ENCODE data around the gene EEF2. TPM values are rescaled to one million over a fixed set of nuclear protein-coding genes. Genes with fewer than 3 reads are reported as not detected.

EEF2 gene
- 1,000 to 10,000 TPM; 1,542 to 1,906 (median 1,629) TPM for polyA plus RNA-seq (ENCODE audit: insufficient read length in 4 of 4)

DNA sequence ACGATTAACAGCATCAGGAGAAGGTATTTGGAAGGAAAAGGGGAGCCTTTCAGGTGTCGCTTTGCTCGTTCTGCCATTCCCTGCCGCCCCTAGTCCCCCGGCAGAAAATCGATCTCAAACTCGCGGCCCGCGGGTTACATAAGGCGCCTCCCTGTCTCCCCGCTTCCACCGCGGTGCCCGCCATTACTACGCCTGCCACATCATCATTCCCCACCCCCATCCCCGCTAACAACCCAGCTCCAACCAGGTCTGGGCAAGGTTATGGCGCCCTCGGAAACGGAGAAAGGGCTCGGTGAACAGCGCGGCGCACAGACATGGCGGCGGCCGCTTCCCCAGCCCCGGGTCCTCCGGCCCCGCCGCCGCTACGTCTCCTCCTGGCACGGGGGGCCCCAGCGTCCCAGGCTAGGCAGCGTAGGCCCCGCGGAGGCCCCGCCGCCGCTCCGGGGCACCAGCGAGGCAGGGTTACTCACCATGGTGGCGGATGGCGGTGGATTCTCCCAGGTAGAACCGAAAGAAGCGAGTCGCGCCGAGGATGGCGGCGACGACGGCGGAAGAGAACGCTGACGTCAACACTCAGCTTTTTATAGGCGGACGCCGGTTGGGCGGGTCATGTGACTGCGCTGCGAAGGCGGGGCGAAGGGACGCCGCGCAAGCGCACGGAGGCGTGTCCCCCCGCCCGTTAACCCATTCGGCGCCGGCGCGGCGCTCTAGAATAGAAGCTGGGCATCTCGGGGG lies at the start of gene EEF2:
Gene EEF2 (minus strand): TSS at position 556 of the 735 bp plus-strand sequence. CDS start 83 bp downstream, at position 473.
- DNase-seq (ENCODE audit: low read depth in 4 of 4, low spot score in 3 of 4), result peak; percentile 82 to 95 (median 86)

DNA sequence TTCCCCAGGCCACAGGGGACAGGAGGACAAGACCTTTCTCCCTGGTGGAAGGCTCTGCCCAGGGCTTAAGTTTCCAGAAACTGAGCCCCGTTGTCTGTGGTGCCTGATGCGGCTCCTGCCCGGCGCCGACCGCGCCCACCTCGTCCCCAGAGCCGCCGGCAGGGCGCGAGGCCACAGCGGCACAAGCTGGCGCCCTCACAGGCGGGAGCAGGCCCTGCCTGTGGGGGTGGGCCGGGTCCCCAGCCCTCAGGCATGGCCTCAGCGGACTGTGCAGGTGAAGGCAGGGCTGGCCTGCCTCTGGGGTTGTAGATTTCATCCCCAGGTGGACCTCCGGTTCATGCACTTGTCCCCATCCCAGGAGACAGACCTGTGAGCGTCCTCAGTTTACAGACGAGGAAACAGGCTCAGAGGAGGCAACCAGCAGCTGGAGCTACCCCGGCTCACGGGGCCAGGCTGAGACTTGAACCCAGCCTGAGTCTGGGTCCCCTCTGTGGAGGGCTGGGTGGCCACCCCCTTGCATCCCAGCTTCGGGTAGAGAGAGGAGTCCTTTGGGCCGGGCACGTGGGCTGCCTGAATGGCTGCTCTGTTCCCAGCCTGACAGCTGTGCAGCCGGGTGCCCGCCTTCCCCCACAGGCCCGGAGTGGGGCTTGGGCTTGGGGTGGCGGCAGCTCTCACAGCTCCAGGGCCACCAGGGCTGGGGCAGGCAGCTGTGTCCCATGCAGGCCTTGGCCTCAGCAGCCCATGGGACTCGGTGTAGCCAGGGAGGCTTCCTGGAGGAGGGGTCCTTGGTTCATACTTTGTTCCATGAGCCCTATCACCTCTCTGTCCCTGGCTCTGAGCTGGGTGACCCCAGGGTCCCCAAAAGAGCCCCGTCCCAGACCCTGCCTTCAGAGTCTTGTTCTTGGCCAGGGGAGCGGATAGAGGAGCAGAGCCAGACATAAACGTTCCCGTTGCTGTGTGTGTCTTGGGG lies 49.1 kb upstream of the EEF2 start:
- DNase-seq (ENCODE audit: low read depth in 4 of 4, low spot score in 3 of 4), result no peak

DNA sequence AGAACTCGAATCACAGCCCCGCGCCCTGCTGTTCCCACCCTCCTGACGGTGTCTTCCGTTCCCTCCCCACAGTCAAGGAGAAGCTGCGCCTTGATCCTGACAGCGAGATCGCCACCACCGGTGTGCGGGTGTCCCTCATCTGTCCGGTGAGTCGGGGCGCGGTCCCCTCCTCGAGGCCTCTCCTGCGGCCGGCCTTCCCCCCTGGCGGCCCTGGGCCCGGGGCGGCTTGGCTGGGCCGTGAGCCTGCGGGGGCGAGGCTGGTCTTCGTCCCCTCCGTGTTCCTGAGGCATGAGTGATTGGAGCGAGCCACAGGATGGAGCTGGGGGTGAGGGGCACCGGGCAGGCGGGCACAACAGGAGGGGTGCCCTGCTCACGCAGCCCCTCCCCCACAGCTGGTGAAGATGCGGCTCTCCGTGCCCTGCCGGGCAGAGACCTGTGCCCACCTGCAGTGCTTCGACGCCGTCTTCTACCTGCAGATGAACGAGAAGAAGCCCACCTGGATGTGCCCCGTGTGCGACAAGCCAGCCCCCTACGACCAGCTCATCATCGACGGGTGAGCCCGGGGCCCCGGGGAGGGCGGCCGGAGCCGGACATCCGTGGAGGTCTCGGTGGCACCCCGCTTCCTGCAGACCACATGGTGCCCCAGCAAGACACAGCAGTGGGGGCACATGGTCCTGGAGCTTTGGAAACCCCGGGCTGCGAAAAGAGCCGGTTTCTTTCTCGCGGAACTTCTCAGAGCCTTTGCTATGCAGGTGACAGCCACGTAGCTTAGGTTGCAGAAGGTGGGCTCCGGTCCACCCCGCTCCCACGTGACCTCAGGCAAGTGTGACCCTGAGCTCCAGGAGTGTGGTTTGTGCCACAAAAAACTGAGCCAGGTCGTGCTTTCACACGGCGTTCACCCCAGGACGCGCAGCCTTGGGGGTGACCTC lies 48.0 kb upstream of the EEF2 start:
- DNase-seq (ENCODE audit: low read depth in 4 of 4, low spot score in 3 of 4), result no peak

DNA sequence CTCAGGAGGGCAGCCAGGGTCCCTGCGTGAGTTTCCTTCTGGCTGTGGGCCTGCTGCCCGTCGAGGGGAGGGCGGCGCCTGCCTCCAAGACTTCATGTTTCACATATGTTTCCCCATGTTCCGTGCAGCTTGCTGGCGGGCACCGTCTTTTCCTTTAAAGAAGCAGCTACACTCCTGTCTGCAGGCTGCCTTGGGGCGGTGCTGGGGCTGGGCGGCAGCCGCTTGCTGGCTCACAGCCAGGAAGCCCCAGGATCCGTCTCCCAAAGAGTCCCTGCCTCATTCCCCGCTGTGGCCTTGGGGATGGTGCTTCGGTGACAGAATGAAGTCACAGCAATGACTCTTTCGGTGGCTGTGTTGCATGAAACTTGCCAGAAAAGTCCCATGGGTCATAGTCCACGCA lies 47.2 kb upstream of the EEF2 start:
- no peak for DNase-seq (ENCODE audit: low read depth in 4 of 4, low spot score in 3 of 4)

DNA sequence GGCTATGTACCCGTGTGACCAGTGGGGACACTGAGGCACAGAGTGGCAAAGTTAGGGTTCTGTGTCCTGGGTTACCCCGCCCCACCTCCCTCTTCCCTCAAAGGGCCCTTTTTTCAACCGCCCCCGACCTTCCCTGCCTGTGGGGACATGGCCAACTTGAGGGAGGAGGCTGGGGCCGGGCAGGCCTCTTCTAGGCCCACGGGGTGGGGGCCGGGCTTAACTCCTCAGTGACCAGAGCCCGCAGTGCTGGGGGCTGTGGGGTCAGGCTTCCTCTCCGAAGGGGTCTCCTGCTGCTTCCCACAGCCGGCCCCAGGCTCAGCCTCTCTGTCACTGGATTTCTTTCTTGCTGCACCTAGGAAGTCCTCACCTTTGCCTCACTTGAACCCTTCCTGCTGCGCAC lies 46.2 kb upstream of the EEF2 start:
- DNase-seq (ENCODE audit: low read depth in 4 of 4, low spot score in 3 of 4), result no peak

DNA sequence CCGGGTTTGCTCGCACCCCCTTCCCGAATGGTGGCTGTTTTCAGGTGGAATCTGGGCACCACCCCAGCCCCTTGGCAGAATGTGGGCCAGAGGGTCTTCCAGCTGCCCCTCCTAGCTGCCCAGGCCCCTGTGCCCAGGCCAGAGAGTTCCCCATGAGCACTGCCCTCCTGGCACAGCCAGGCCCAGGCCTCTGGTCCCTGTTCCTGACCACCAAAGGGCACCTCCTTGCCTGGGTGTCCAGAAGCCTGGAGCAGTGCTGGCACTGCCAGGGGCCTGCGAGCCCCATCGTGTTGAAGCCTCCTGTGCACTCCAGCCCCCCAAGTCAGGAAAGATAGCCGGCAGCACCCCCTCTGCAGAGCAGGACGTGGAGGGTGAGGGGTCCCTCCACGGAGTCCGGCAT lies 45.7 kb upstream of the EEF2 start:
- DNase-seq (ENCODE audit: low read depth in 4 of 4, low spot score in 3 of 4), result no peak

DNA sequence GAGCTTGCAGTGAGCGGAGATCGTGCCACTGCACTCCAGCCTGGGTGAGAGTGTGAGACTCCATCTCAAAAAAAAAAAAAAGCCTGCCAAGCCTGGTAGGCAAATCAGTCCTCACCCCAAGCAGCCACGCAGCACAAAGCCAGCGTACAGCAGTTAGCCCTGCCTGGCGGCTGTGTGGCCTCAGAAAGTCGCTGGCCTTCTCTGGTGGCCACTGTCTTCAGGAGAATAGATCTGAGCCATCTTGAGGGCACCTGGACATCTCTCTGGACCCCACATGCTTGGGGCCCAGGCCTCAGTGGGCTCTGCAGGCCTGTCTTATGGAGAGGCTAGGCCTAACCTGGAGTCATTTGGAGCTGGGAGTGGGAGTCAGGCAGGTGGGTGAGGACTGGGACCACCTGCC lies 45.3 kb upstream of the EEF2 start:
- no peak for DNase-seq (ENCODE audit: low read depth in 4 of 4, low spot score in 3 of 4)

DNA sequence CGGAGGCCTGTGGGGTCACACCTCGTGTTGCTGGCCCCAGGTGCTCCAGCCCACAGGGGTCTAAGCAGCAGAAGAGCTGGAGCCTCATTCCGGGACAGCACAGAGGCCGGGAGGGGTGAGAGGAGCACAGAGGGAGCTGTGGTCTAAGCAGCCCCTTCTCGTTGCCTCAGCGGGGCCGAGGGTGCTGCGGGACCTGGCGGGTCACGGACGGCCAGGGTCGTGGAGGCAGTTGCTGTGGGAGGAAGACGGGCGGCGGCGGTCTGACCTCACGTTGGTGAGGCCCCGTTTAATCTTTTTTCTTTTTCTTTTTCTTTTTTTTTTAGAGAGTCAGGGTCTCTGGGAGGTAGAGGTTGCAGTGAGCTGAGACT lies 44.0 kb upstream of the EEF2 start:
- DNase-seq (ENCODE audit: low read depth in 4 of 4, low spot score in 3 of 4), result no peak

DNA sequence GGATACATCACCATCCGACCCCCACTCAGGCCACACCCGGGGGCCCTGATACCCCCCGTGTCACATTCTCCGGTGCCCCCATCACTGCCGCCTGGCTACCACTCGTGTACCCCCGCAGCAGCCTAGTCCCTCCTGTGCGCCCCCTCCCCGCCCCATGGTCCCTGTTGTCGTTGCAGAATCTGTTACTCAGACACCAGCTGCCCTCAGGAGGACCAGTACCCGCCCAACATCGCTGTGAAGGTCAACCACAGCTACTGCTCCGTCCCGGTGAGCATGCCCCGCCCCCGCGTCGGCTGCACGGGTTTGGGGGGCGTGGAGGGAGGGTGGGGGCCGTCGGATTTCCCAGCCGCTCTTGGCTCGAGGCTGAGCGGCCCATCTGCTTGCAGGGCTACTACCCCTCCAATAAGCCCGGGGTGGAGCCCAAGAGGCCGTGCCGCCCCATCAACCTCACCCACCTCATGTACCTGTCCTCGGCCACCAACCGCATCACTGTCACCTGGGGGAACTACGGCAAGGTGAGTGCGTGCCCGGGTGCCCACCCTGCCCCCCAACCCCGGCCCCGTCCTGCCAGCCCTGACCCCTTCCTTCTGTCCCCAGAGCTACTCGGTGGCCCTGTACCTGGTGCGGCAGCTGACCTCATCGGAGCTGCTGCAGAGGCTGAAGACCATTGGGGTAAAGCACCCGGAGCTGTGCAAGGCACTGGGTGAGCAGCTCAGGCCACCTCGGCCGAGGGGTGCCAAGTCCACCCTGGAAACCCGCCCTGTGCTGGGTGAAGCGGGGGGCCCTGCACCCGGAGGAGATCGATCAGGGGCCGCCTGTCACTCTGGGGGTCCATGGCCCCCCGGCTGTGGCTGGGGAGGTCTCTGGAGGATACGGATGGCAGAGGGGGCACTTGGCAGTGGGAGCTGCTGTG lies 43.3 kb upstream of the EEF2 start:
- DNase-seq (ENCODE audit: low read depth in 4 of 4, low spot score in 3 of 4), result no peak

DNA sequence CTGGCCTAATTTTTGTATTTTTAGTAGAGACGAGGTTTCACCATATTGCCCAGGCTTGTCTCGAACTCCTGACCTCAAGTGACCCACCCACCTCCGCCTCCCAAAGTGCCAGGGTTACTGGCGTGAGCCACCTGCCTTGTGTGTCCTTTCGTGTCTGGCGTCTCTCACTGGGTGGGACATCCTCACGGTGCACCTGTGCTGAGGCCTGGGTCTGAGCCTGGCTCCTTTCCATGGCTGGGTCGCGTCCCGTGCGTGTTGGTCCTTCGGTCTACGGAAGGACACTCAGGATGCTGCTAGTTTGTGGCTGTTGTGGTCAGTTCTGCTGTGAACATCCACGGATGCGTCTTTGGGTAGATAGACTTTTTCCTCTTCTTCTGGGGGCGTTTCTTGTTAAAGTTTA lies 41.9 kb upstream of the EEF2 start:
- no peak for DNase-seq (ENCODE audit: low read depth in 4 of 4, low spot score in 3 of 4)

DNA sequence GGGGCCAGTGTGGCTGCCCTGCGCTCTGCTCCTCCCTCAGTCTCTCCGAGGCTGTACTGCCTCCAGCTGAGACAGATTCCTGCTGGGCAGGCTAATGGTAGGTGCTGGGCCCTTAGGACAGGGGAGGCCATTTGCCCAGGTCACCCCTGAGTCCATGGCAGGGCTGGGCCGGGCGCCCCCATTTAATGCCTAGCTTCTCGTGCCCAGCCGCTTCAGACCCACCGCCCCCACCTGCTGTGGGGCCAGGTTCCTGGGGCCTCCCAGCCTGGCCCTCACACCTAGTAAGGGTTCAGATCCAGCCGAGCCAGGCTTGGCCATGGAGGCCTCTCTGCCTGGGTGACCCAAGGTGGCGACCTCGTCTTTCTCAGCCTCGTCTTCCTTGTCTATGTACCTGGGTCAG lies 40.1 kb upstream of the EEF2 start:
- no peak for DNase-seq (ENCODE audit: low read depth in 4 of 4, low spot score in 3 of 4)

DNA sequence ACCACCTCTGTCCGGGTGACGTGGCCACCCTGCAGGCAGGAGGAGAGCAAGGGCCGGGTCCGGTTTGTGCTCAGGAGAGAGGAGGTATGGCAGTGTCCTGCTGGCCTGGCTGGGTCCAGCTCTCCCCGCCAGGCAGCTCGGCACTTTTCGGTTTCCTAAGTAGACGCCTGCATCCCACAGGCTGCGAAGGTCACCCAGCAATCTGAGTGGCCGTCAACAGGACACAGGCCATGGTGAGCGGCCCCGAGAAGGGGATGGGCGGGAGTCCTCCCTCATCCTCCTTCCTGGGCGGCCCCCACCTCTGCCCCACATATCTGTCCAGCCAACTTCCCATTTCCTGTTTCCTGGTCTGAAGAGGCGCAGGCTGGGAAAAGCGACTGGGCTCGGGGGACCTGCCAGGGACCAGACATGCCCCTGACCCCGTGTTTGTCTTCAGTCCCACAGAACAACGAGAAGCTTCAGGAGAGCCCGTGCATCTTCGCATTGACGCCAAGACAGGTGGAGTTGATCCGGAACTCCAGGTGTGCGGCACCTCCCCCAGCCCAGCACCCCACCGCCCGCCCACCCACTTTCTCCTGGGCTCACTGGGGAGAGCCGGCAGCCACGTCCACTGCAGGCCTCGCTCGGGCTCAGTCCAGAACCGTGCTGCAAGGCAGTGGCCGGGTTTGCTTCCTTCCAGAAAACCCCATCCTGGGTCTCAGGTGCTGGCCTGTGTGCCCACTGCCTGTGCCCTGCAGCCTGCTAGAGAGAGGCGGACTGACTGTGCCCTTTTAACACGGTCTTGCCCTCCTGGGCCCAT lies 38.5 kb upstream of the EEF2 start:
- DNase-seq (ENCODE audit: low read depth in 4 of 4, low spot score in 3 of 4), result no peak

DNA sequence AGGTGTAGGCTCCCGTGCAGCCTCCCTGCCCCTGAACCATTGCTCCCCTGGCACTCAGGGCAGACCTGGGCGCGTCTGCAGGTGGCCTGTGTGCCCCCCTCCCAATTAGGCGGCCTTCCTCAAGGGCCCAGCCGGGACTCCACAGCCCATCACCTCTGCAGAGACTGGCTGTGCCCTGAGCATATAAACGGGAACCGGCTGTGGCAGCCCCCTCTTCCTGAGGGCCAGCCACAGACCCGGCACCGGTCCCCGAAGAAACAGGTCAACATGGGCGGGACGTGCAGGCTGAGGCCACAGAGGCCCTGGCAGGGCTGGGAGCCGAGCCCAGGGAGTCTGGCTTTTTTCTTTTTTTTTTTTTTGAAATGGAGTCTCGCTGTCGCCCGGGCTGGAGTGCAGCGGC lies 34.3 kb upstream of the EEF2 start:
- DNase-seq (ENCODE audit: low read depth in 4 of 4, low spot score in 3 of 4), result no peak

DNA sequence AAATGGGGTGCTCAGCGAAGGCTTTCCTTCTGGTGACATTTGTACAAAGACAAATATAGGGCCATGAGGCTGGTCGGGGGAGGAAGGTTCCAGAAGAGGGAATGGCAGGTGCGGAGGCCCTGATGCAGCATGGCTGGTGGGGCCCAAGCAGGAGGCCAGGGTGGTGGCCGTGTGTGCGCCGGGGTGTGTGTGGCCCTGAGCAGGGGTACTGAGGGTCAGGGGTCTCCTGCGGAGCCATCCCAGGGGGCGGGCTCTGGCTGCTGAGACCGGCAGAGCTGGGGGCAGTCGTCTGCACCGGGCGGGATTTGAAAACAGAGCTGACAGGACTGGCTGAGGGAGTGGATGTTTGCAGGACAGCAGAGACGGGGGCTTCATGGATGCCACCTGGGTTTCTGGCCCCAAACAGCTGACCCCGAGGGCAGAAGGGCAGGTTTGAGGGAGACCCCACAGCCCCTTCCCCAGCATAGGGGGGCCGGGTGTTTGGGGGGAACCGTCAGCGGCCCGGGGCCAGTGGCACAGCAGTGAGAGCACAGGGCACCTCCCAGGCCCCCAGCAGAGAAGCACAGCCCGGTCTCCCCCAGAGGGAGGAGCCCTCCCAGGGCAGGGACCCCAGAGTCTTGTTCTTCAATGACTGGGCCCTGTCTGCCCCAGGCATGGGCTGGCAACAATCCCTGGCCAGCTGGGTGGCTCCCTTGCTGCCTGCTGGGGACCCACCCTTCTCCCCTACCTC lies 33.7 kb upstream of the EEF2 start:
- DNase-seq (ENCODE audit: low read depth in 4 of 4, low spot score in 3 of 4), result no peak

DNA sequence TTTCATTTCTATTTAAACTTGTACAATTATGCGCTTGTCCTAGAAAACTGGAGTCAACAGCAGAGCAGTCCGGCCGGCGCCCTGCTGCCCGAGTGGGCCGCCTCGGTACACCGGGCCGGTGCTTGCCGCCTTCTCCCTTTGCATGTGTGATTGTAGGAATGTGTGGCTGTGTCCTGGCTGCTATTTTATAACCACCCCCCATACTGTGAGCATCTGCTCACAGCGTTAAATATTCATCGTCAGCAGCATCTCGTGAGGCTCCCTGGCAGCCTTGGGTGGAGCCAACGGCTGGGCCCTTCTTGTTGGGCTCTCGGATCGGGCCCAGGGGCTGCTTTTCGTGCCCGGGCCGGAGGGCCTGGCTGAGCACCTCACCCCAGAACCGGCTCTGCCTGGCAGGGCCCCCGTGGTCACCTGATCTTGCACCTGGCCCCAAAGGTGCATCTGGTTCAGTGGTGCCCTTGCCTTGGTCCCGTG lies 32.9 kb upstream of the EEF2 start:
- no peak for DNase-seq (ENCODE audit: low read depth in 4 of 4, low spot score in 3 of 4)

DNA sequence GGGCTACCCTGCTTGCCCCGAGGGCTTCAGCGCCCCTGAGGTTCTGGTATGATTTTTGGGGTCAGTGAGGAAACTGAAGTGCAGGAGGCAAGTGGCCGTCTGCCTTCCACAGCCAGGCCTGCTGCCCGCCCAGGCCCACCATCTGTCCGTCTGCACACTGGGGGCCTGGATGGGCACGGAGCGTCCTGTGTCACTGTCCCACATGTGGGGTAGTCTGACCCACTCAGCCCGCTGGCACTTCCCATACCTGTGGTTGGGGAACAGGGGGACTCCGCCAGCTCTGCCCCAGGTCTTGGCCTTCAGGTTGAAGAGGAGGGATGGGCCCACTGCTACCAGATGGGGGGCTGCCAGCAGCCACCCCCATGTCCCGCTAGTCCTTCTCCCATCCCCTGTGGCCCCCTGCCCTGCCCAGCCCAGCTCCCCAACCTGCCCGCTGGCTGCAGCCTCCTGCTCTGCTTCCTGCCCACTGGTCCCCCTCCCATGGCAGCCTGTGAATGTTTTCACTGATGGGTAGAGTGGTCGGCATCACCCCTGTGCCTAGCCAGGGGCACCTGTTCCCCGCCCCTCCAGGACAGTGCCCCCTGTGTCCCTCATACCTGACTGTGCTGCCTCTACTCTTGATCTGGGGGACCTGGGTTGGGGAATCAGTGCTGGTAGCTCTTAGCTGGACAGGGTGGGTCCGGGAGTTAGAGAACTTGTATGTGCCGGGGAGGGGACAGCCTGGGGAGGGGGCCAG lies 31.8 kb upstream of the EEF2 start:
- DNase-seq (ENCODE audit: low read depth in 4 of 4, low spot score in 3 of 4), result no peak

DNA sequence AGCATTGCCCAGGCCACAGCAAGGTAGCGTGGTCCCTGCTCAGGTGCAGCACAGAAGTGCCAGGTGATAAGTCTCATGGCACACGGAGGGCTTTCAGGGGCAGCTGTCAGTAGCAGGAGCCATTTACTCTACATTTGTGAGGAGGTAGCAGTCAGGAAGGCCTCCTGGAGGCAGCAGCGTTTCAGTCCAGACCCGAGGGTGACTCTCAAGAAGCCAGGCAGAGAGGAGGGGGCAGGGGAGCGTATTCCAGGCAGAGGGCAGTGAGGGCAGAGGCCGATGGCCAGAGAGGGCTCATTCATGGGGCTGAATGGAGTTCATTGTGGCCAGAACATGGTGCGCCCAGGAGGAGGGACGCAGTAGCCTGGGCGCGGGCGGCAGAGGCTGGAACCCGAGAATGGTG lies 31.2 kb upstream of the EEF2 start:
- no peak for DNase-seq (ENCODE audit: low read depth in 4 of 4, low spot score in 3 of 4)

Data from right renal pelvis (tissue), 4 donors.